ENCODE measurements around the gene FGF11. TPM values are rescaled to one million over a fixed set of nuclear protein-coding genes. Genes with fewer than 3 reads are reported as not detected.

Gene FGF11
- total and polyA plus RNA-seq, 11 donors: 1.6 to 9.6 (median 7.8) TPM

DNA sequence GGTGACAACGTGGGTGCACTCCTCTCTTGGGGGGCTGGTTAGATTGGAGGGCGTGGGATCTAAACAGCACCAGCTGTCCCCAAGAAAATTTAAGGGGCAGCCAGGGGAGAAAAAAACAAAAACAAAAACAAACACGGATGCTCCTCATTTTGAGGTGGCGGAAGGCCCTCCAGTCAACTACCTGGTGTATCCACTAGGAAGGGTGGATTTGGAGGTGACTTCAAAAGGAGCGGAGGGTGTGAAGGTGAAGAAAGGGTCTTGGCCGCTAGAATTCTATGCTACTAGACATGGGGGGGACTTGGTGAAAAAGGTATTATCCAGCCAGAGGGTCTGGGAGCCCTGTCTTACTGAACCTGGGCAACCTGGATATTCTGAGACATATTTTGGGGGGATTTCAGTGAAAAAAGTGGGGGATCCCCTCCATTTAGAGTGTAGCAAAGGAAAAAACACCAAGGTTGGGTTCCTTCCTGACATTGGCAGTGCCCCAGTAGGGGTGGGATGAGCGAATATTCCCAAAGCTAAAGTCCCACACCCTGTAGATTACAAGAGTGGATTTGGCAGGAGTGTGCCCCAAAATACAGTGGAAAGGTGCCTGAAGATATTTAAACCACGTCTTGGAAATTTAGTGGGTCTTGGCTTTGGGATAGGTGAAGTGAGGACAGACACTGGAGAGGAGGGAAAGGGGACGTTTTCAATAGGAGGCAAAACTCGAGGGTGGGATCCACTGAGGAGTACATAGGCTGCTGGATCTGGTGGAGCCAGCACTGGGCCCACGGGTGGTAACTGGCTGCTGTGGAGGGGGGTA lies 454 bp upstream of the FGF11 start:
- peak overlapping the region in 10 of 12 donors; percentile 29 to 75 (median 53) for H3K4me3 ChIP-seq
- no peak for ATAC-seq
- H3K9me3 ChIP-seq: no peaks in the 10 kb centered on the region
- H3K27ac ChIP-seq: peak overlapping the region in 4 of 12 donors; percentile 43 to 71 (median 50)
- 58 to 64% (median 59%) methylated on average over 11 of the region's 11 CpGs for WGBS, 4 donors
- no peak for DNase-seq
- intact Hi-C loops (cut with DNase I): loop anchor here in 7 of 10 donors (1.0 to 10.0 kb wide), 10 partner anchors 37 to 248 kb away; partner anchors contain the start of genes TMEM95 (in 5 of the 7), POLR2A (in 3 of the 7), SLC35G6 (in 3 of the 7) and KCTD11 (in 2 of the 7)
- peaks cover 0 to 44% (median 8%) of the 10 kb centered on the region in 9 donors for H3K27me3 ChIP-seq
- TF ChIP-seq, protein P1, sequence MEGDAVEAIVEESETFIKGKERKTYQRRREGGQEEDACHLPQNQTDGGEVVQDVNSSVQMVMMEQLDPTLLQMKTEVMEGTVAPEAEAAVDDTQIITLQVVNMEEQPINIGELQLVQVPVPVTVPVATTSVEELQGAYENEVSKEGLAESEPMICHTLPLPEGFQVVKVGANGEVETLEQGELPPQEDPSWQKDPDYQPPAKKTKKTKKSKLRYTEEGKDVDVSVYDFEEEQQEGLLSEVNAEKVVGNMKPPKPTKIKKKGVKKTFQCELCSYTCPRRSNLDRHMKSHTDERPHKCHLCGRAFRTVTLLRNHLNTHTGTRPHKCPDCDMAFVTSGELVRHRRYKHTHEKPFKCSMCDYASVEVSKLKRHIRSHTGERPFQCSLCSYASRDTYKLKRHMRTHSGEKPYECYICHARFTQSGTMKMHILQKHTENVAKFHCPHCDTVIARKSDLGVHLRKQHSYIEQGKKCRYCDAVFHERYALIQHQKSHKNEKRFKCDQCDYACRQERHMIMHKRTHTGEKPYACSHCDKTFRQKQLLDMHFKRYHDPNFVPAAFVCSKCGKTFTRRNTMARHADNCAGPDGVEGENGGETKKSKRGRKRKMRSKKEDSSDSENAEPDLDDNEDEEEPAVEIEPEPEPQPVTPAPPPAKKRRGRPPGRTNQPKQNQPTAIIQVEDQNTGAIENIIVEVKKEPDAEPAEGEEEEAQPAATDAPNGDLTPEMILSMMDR (IDR thresholded peaks at IDR 0.05): no peak
- TF ChIP-seq POLR2A (IDR thresholded peaks at IDR 0.05): no peak
- no peaks in the 10 kb centered on the region for H3K36me3 ChIP-seq
- peaks cover 4 to 63% (median 45%) of the 10 kb centered on the region in 12 donors for H3K4me1 ChIP-seq

DNA sequence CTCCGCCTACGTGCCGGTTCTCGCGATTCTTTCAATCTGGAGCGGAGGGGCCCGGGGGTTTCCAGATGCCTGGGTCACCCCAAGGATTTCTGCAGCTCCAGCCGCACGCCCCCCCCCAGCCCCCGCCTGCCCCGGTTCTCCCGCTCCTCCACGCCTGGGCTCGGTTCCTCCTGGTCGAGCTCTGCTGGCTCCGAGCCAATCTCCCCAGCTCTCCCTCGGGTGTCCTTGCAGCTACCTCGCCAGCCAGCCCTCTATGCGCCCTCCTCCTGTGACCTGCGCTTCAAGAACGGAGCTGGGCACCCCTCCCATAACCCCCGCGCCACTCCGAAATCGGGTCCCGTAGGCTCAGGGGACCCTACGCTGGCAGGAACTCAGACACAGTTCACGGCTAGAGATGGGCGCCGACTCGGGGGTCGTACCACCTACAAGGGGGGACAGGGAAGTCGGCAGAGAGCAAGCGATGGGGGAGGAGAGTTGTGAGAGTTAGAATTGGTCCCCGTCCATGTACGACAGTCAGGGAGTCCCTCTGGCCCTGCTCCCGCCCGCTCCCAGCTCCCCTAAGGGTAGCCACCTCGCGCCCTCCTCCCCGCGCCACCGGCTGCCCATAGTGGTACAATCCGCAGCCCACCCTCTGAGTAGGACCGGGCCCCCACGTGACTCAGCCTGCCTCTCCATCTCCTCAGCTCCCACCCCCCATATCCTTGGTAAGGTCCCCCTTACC lies 961 bp downstream of the FGF11 start:
- intact Hi-C loops (cut with DNase I): loop anchor here in 4 of 10 donors (5.0 to 10.0 kb wide), 2 partner anchors 37 to 405 kb away; partner anchors contain the start of gene ZBTB4 (in 3 of the 4)
- DNase-seq (peak; percentile 54 to 82 (median 72)), ATAC-seq (peak in 2 of 4 donors; percentile 5 to 9)
- Histone ChIP-seq H3K4me3 (peak overlapping the region; percentile 2 to 59 (median 50)), H3K9me3 (no peaks in the 10 kb centered on the region), H3K27ac (peak overlapping the region in 7 of 12 donors; percentile 15 to 66 (median 38)), H3K4me1 (peaks cover 4 to 66% (median 47%) of the 10 kb centered on the region in 12 donors), H3K27me3 (peaks cover 0 to 51% (median 8%) of the 10 kb centered on the region in 9 donors), H3K36me3 (no peaks in the 10 kb centered on the region)
- WGBS, 4 donors: 3 to 10% (median 7%) methylated on average over 22 to 46 of the region's 46 CpGs
- TF ChIP-seq, protein P1 (IDR thresholded peaks at IDR 0.05): no peak
- TF ChIP-seq POLR2A (IDR thresholded peaks at IDR 0.05): no peak

DNA sequence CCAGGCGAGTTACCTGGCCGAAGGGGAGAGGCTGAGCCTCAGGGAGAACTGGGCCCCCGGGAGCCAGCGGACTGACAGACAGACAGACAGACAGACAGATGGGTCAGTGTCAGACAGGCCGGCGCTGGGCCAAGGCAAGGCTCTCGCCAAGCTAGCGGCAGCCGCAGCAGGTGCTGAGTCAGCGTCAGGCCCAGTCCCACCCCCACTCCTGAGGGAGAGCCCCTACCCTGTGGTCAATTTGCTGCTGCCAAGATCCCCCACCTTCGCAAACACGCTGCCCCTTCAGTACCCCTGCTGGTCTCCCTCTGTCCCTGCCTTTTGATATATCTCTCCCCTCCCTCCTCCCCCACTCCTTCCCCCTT lies 1.5 kb downstream of the FGF11 start:
- H3K4me1 ChIP-seq: peaks cover 4 to 66% (median 46%) of the 10 kb centered on the region in 12 donors
- H3K4me3 ChIP-seq: peak overlapping the region in 8 of 12 donors; percentile 24 to 59 (median 52)
- intact Hi-C loops (cut with DNase I): loop anchor here in 4 of 10 donors (5.0 to 10.0 kb wide), 2 partner anchors 36 to 404 kb away; partner anchors contain the start of gene ZBTB4 (in 3 of the 4)
- DNase-seq (peak in 4 of 5 donors; percentile 51 to 80 (median 66)), ATAC-seq (no peak)
- H3K27ac ChIP-seq: peak overlapping the region in 5 of 12 donors; percentile 15 to 66 (median 42)
- no peaks in the 10 kb centered on the region for H3K9me3 ChIP-seq
- WGBS, 4 donors: 14 to 53% (median 22%) methylated on average over 2 to 12 of the region's 12 CpGs
- no peaks in the 10 kb centered on the region for H3K36me3 ChIP-seq
- peaks cover 0 to 56% (median 12%) of the 10 kb centered on the region in 9 donors for H3K27me3 ChIP-seq
- TF ChIP-seq, protein P1 (IDR thresholded peaks at IDR 0.05): no peak
- TF ChIP-seq POLR2A (IDR thresholded peaks at IDR 0.05): no peak

All from heart left ventricle (tissue), 16 donors.